T follicular helper cell (primary cell): ENCODE measurements around the gene HIPK1.
"Not testable (repeated sequence)": the region's sequence is repeated elsewhere in the genome, so short reads cannot be mapped to it uniquely, and the experiment has no call there.

Experiments
- DNase-seq: peaks from one replicate; pipeline ENCODE4 v3.0.0-alpha.2; 2020; ENCODE audit warnings: low read depth

Gene HIPK1

DNA sequence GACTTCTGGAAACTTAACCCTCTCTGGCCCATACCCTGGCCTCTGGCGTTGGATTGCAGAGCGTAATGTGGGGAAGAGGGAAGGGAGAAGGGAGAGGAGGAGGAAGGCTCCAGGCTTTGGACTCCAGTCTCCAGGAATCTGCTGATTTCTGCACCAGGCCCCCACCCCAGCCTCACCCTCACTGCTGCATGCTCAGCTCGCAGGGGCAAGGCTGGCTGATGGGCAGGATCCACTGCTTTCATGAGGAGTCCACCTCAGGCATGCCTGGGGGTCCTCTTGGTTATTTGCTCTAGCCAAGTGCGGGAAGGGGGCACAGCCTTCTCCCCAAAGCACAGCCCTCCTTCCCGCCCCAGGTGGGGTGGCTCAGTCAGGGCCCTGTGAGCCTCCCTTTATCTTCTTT is 53.8 kb downstream of the HIPK1 start:
- DNase-seq, result no peak

DNA sequence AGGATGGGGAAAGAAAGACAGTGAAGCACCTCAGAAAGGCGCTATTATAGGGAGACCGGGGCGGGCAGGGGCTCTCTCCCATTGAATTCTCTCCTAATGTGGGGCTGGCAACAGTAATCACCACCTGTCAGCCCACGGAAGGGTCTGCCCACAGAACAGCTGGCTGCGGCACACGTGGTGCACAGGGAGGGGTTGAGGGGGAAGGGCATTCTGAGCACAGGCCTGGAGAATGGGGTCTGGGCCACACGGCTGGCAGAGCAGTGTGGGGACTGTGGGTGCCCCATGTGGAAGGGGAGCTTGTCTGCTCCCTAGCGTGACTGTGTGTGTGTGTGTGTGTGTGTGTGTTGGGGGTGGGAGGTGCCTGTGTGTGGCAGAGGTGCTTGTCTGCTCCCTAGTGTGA is 54.3 kb downstream of the HIPK1 start:
- DNase-seq, result no peak

DNA sequence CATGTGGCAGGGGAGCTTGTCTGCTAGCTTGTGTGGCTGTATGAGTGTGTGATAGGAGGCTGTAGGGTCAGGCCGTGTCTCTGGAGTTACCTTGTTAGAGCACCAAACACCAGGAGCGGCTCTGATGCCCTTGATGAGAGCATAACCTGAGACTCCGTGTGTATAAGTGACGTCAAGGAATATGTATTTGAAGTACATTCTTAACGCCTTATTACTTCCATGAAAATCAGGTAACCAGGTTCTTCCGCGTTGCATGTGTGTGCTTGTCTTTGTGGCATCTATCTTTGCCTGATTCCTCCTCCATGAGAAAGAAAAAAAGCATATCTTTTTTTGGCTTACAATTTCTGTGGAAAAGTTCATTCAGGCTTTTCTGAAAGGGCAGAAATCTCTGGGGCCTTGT is 54.7 kb downstream of the HIPK1 start:
- DNase-seq, result no peak

DNA sequence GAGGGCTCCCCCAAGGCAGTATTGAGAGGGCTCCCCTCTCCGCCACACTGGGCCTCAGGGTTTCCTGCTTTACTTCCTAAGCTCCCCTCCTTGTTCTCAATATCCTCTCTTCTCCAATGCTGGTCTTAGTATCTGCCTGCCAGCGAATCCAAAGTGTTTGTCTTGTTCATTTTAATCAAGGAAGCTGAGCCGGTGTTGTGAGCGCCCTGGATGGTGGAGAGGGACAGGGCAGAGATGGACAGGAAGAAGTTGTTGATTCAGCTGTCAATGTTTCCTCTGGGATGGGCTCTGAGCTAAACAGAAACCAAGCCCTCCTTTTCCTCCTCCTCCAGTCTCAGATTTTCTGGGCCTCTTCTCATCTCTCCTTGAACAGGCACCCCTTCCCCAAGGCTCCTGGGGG is 55.6 kb downstream of the HIPK1 start:
- no peak for DNase-seq

DNA sequence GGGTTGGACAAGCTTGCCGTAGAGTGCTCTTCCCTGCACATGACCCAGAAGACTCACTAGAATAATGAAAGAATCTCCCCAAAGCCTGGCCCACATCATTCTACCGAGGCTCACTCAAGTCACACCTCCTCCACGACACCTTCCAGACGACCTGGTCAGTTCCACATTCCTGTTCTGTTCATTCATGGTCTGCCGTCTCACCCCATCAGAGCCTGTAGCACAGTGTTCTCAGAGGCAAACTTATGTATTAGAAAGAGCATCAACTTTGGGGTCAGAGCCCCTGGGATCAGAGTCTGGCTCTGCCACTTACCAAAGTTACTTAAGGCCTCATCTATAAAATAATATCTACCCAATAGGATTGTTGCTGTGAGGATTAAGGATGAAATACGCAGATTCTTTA is 57.7 kb downstream of the HIPK1 start:
- no peak for DNase-seq

DNA sequence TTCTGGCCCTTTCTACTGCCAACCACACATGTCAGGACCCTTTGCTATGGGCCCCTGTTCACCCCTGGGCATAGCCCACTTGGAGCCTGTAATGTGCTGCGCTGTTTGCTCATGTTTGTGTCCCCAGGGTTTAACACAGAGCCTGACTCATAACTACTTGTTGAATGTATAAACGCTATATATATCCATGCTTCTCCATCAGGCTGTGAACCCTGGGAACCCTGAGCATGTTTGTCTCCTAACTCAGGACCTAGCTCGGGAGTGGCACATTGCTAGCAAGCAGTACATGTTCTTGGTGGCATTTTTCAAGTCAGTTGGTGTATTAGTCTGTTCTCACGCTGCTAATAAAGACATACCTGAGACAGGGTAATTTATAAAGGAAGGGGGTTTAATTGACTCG is 58.1 kb downstream of the HIPK1 start:
- DNase-seq, result no peak

DNA sequence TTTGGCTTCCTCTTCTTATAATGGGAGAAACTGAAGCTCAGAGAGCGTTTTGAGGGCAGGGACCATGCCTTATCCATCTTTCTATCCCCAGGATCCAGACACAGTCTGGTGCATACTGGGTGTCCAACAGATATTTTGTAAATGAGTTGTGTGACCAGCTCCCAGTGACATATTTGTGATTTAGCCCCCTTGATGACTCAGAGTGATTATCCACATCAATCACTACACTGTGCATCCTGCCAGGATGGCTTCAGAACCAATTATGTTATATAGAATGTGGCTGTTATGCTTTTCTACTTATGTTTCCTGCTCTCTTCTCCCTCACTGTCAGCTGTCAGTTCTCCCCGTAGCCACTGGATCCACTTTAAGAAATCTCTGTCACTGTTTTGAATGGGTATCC is 61.4 kb downstream of the HIPK1 start:
- no peak for DNase-seq

DNA sequence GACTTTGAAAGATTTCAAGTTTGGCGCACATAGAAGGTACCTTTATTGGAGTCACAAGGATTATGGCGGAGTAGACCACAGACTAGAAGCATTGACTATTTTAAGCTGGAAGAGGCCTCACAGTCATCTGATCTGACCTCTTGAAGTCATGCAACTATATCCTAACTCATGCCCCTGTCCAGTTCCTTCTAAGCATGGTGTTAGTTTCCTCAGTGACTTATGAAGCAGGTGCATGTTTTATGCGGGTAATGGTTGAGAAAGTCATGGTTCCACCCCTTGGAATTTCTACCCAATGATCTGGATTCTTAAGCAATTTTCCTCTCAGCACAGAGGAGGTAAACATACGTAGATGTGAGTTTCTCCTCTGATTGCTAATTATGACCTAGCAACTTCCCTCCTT is 61.8 kb downstream of the HIPK1 start:
- no peak for DNase-seq

DNA sequence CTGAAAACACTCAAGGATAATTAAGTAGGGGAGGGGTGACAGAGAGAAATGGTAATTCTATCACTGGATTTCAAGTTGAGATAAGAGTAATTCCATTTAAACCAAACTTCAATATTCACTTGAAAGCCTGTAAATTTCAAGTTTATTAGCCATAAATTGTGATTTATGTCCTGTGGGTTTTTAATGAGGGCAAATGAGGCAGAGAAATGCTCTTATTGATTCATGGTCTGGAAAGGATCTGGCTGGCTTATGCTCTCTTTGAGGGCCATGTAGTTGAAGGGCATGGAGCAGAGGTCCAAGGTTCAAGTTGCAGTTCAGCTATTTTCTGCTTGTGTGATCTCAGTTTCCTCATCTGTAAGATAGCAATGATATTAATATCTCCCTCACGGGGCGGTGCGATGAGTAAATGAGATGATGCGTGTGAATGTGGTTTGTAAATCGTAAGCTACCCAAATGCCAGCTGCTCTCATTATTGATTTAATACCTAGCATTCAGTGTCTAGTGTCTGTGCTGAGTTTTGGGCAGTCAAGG is 62.4 kb downstream of the HIPK1 start:
- DNase-seq, result no peak

DNA sequence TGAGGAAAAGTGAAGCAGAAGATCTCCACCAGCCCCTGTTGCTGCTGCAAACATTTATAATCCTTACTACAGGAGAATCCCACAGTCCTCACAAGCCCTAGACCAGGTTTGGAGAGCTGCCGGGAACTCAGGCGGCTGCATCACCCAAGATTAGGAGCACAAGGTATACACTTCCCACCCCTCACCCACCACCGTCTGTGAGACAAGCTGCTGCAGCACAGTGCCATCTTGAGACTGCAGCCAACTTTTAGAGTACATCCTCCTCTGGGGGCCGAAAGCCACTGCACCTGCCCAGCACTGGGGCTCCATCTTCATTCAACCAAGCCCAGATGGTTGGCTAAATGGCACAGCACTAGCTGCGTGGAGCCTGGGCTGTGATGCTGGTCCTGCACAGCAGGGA is 63.9 kb downstream of the HIPK1 start:
- no peak for DNase-seq

DNA sequence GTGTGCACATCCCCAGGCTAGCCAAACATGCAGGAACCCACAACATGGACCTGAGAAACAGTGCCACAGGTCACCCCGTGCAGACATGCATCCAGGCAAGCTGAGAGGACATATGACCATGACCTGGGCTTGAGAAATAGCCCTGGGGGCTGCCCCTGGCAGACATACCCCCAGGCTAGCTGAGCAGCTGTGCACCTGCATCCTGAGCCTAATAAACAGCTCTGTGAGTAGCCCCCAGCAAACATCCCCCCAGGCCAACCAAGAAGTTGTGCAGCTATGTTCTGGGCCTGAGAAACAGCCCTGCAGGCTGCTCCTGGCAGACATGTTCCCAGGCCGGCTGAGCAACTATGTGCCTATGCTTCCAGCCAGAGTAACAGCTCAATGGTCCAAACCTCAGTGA is 64.6 kb downstream of the HIPK1 start:
- DNase-seq, result no peak

DNA sequence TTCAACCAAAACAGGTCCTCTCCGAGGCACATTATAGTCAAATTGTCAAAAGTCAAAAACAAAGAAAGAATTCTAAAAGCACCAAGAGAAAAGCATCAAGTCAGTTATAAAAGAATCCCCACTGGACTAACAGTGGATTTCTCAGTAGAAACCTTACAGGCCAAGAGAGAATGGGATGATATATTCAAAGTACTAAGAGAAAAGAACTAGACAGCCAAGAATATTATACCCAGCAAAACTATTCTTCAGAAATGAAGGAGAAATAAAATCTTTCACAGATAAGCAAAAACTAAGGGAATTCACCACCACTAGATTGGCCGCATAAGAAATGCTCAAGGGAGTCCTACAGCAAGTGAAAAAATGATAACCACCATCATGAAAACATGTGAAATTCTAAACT is 66.3 kb downstream of the HIPK1 start:
- DNase-seq, result no peak

DNA sequence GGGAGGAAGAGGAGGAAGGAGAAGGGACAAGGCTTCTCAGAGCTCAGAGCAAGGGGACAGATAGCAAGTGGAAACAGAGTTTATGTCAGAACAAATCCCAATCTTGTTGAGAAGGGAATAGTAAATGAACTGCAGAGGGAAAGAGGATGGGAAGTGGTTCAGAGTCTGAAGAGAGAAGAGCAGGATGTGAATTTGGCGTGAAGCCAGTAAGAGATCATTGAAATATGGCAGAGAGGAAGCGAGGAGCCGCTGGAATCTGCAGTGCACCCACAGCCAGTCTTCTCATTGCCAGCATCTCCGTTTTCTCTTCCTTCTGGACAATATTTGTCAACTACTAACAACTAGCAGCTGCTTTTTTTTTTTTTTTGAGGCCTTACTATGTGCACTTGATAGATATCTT is 69.2 kb downstream of the HIPK1 start:
- no peak for DNase-seq

DNA sequence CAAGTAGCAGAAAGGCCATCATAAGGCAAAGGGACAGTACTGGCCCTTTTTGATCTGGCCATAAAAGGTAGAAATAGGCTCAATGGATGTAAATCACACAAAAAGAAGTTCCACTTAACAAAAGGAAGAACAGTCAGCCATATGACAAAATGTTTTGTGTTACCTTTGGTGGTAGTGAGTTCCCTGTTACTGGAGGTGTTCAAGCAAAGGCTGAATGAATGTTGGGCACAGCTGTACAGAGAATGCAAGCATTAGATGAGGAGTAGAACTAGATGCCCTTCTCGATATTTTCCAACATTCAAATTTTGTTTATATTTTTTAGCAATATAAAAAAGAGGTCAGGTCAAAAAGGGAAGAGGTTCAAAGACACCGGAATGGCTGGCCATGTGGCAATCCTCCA is 70.1 kb downstream of the HIPK1 start:
- DNase-seq, result no peak

DNA sequence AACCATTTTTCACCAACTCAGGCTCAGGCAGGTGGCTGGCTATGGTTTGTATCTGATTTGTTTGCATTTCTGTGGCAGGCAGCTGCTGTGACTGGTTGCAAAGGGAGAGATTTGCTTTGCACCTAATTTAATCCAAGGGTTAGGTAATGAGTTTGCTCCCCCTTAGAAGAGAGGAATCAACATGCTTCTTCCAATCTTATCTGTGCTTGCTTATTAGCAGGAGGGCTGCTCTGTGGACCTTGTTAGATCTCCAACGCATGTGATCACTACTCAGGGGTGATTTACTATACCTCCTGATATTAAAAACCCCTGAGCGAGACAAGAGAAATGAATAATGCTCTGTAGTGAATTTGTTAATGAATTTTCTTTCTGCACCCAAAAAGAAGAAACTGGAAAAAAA is 70.7 kb downstream of the HIPK1 start:
- no peak for DNase-seq

DNA sequence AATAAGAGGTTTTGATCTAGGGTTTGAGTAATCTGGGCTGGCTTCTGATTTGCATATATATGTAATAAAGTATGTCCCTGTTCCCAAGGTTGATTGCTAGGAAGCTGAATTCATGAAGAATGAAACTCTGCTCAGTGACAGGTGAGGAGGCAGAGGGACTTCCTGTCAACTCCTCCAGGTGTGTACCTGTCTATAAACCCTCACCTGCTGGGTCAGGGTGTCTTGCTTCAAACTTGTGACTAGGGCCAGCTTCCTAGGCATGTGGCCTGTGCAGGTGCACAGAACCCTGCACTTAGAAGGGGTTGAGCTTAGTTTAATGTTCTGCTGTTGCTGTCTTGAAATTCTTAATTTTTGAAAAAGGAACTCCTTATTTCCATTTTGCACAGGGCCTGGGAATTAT is 71.3 kb downstream of the HIPK1 start:
- DNase-seq, result no peak

DNA sequence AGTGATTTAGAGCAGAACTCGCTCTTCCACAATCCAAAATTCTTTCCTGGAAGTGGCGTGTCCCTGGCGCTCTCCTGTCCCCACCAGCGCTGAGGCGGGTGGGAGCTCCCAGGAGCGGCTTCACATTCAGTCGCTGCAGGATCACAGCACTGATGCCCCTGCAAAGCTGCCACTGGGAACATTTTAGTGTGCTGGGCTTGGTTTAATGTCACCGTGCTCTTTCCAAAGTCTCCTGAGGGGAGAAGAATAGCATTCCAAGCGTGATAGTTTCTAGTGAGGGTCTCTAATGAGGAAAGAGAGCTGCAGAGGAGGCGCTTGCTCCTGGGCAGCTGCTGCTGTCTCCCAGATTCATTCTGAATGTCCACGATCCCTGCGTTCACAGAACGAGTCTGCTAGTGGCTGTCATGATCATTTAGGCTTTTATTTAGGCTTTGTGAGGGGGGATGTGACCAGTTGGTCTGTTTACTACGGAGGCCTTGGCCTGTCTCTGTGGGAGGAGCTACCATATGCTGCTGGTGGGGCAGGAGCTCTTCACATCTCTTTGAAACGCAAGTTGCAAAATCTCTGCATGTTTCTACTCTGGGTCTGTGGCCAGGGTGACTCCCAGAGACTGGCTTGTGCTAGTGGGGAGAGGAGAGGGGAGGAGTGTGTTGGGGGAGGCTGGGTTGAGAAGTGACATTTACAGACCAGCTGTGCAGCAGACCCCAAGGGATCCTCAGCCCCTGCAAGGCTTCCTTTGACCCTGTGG is 73.5 kb downstream of the HIPK1 start:
- DNase-seq, result no peak

DNA sequence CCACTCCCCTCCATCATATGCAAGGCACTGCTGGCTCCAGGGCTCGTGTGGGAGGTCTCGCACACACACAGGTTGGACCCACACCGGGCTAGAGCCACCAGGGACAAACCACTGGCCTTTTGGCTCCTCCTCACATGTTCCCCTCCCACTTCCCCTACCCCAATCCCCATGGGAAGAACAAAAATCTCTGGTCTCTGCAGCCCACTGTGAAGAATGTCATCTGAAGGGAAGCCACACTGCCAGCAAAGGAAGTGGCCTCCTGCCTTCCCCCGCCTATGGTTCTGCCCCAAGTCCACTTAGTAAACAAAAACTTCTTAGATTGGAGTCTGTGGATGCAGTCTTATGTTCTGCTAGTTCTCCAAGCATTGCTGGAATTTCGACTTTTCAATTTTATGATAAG is 74.3 kb downstream of the HIPK1 start:
- DNase-seq, result no peak

DNA sequence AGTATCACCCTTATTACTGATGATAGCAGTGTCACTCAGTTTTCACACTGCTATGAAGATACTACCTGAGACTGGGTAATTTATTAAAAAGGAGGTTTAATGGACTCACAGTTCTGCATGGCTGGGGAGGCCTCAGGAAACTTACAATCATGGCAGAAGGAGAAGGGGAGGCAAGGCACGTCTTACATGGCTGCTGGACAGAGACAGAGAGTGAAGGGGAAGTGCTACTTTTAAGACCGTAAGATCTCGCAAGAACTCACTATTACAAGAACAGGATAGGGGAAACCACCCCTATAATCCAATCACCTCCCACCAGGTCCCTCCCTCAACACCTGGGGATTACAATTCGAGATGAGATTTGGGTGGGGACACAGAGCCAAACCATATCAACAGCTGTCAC is 77.7 kb downstream of the HIPK1 start:
- DNase-seq, result not testable (repeated sequence)

DNA sequence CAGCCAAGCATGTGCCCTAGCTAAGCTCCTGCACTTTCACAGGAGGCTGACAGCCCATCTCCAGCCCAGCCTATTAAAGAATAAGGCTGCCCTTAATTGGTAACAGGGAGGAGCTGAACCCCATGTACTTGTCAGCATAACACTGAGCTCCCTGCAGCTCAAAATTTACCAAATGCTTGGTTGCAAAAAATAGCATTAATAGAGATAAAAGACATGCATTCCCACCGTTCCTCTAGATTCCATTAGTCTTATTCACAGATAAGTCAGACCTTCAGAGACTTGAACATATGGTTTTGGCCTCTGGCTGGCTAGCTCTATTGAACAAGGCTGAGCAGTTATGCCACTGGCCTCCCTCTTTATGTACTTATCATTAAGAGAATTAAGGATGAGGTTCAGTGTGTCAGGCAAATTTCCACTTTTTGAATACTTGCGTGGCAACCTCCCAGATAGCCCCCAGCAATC is 79.4 kb downstream of the HIPK1 start:
- no peak for DNase-seq

DNA sequence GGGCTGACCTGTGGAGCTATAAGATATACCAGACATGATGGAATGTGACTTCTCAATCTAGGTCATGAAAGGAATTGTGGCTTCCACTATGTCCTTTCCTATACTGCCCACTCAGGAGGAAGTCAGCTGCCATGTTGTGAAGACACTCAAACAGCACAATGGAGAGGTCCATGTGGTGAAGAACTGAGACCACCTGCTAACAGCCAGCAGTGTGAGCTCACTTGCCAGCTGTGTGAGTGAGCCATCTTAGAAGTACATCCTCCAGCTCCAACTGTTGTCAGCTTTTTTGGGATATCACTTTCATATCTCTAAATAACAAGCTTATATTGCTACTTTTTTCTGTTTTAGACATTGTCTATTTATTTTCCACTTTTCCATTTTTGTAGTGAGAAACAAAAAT is 79.9 kb downstream of the HIPK1 start:
- DNase-seq, result no peak

DNA sequence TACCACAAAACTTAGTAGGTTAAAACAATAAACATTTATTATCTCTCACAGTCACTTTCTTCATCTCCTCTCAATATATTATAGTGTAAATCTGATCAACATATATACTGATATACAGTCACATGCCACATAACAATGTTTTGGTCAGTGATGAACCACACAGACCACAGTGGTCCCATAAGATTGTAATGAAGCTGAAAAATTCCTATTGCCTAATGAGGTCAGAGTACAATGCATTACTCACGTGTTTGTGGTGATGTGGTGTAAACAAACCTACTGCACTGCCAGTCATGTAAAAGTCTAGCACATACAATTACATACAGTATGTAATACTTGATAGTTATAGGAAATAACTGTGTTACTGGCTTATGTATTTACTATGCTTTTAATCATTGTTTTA is 80.3 kb downstream of the HIPK1 start:
- no peak for DNase-seq

DNA sequence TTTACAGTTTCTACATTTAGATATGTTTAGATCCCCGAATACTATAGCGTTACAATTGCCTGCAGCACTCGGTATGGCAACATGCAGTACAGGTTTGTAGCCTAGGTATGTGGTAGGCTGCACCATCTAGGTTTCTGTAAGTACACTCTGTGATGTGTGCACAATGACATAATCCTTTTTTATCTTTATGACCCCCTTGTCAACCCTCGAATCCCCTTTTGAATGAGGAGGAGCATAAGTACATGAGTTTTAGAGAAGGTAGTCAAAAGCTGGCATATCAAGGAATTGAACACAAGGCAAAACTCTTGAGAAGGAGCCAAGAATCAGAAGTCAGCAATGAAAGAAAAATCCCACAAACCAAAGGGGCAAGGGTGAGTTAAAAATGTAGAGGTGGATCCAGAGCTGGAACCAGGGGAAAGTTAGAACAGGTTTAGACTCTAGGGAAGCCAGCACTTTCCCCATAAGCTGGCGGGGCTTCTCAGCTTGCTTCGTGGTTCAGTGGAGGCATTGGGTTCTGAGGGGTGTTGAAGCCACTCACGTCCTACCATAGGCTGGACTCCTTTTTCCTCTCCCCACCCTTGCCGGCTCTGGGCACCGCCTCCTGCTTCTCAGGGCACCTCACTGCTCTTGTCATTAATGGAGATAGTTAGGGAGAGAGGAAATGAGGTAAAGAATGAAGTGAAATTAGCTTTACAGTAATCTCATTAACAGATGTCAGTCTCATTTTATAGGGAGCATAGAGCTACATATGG is 81.5 kb downstream of the HIPK1 start:
- no peak for DNase-seq

DNA sequence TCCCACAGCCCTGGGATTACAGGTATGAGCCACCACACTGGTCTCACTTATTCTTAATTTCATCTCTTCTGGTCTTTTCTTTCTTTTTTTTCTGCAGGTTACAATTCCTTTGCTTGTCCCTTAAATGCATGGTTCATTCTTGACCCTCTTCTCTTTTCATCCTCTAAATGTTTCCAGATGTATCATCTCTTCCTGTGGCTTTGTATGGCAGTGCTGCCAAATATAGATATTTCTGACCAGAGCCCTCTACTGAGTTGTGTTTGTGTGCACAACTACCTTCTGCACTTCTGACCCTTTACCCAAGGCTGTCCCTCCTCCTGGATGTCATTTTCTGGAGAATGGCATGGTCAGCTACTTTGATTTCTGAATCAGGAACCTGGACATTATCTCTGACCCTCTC is 82.7 kb downstream of the HIPK1 start:
- DNase-seq, result no peak
